ENCODE measurements around the gene LRFN4.

- TF ChIP-seq POLR2A (IDR thresholded peaks at IDR 0.05; ENCODE audit: low read depth, low read length), result no peak
- no peak for TF ChIP-seq TAF1 (IDR thresholded peaks at IDR 0.05; ENCODE audit: low read depth, low read length)
Measured at GRCh38 chr11:66902486-66903177, 45.8 kb downstream of the LRFN4 start.
